PC-3 (cell line): ENCODE data around the gene FPGS.

Source experiments
- CTCF ChIP-seq: fragments of 300-600 bp; sonication (generic); conservative IDR thresholded peaks from 2 replicates; pipeline ENCODE4 v1.5.1; 2017; ENCODE audit warnings: antibody characterized with exemption, low read depth, mild to moderate bottlenecking, low read length
- EZH2 ChIP-seq: fragments of 300-600 bp; sonication (generic); IDR thresholded peaks from one replicate; pipeline ENCODE4 v1.6.1; 2017; ENCODE audit warnings: antibody characterized with exemption, mild to moderate bottlenecking, low read length; ENCODE audit not compliant: unreplicated experiment
- EZH2phosphoT487 ChIP-seq: fragments of 300-600 bp; sonication (generic); IDR thresholded peaks from 2 replicates; pipeline ENCODE4 v1.6.1; 2018; ENCODE audit warnings: mild to moderate bottlenecking, antibody characterized with exemption, low read length, borderline replicate concordance

GRCh38 chr9:127844821-127845359, 42.2 kb downstream of the FPGS start:
- TF ChIP-seq CTCF (no peak), EZH2phosphoT487 (no peak), EZH2 (no peak)
